Measurements from ENCODE around the gene CACNA2D4.

GRCh38 chr12:1929985-1930802 lies 11.7 kb upstream of the CACNA2D4 start:
- no peak for TF ChIP-seq CTCF (IDR thresholded peaks at IDR 0.05; ENCODE audit: low read depth, low read length)
- TF ChIP-seq EZH2phosphoT487 (IDR thresholded peaks at IDR 0.05; ENCODE audit: low read depth) = no peak
